Mammary epithelial cell (primary cell): Measurements from ENCODE around the gene LRIT2.

ENCODE experiments used
- EZH2 ChIP-seq: IDR thresholded peaks from 2 replicates; pipeline ENCODE4 v1.6.1; 2012; ENCODE audit warnings: low read length, inconsistent platforms, borderline replicate concordance
- TF ChIP-seq, protein P1 (sequence below), 2 donors: IDR thresholded peaks in 1 of 2; conservative IDR thresholded peaks in 1 of 2; 2 replicates each; pipeline ENCODE4 v1.5.1; 2011 to 2012; ENCODE audit warnings: inconsistent platforms in 2 of 2, low read length in 2 of 2, mild to moderate bottlenecking in 2 of 2, control low read depth in 1 of 2, low read depth in 1 of 2; ENCODE audit not compliant: insufficient read depth in 1 of 2; ENCODE audit errors: extremely low read depth in 1 of 2

DNA sequence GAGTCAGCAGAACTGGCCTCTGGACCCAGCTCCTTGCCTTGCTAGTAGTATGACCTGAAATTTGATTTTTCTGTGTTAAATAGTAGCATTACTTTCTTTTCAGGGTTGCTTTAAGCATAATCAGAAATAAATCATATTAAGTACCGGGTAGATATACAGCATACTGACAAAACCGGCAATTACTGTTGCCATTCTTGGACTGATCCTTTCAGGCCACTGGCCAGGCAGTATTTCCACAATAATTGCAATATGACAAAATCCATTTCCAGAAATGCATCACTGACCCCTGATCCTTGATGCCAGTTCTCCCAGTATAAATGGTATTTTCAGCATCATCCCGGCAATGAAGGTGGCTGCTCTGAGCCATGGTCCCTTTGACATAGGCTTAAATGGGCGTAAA, 9.1 kb upstream of the LRIT2 start:
- TF ChIP-seq, protein P1, sequence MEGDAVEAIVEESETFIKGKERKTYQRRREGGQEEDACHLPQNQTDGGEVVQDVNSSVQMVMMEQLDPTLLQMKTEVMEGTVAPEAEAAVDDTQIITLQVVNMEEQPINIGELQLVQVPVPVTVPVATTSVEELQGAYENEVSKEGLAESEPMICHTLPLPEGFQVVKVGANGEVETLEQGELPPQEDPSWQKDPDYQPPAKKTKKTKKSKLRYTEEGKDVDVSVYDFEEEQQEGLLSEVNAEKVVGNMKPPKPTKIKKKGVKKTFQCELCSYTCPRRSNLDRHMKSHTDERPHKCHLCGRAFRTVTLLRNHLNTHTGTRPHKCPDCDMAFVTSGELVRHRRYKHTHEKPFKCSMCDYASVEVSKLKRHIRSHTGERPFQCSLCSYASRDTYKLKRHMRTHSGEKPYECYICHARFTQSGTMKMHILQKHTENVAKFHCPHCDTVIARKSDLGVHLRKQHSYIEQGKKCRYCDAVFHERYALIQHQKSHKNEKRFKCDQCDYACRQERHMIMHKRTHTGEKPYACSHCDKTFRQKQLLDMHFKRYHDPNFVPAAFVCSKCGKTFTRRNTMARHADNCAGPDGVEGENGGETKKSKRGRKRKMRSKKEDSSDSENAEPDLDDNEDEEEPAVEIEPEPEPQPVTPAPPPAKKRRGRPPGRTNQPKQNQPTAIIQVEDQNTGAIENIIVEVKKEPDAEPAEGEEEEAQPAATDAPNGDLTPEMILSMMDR (conservative IDR thresholded peaks at IDR 0.05 in 1 of 2, IDR thresholded peaks at IDR 0.05 in 1 of 2; ENCODE audit: extremely low read depth in 1 of 2, insufficient read depth in 1 of 2, low read depth in 1 of 2, low read length in 2 of 2) = no peak
- no peak for TF ChIP-seq EZH2
